GM10248 (cell line): ENCODE results near the gene ITGB3.
"Not testable (repeated sequence)": the region's sequence is repeated elsewhere in the genome, so short reads cannot be mapped to it uniquely, and the experiment has no call there.

Experiments
- CTCF ChIA-PET: fragments of 300-600 bp; sonication (Branson Sonifier 250); formaldehyde crosslinking; extraction: SDS; loops from one replicate; lab custom pipeline; 2021; ENCODE audit warnings: antibody characterized with exemption; lab: Yijun Ruan, JAX
- POLR2A ChIA-PET: fragments of 350-650 bp; sonication (Branson Sonifier 250); formaldehyde crosslinking; extraction: SDS; loops from one replicate; lab custom pipeline; 2020; ENCODE audit warnings: antibody characterized with exemption; lab: Yijun Ruan, JAX
- DNase-seq: peaks from one replicate; pipeline ENCODE4 v3.0.0; 2012; ENCODE audit errors: extremely low spot score
- TF ChIP-seq, protein P1 (sequence below): IDR thresholded peaks from 2 replicates; pipeline ENCODE4 v1.5.1; 2012; ENCODE audit warnings: mild to moderate bottlenecking, low read depth; ENCODE audit errors: extremely low read depth, missing control alignments, control extremely low read depth

The ITGB3 gene

DNA sequence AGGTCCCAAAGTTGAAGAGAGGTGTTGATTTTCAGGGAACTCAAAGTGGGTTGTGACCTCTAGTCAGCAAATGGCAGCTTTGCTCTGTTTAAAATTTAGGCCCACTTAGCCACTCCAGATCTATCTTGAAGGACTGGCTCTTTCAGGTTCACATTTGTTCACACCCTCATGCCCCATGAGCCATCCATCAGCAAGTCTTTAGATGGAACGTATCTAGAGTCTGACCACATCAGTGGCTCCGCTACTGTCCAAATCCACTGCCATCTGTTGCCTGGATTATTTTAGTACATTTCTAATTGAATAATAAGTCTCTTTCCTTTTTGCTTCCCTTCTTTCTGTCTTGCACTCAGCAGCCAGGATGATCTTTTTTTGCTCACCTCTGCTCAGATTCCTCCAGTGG is 10.5 kb downstream of the ITGB3 start:
- DNase-seq, result no peak
- ChIA-PET POLR2A (no interaction called here), CTCF (interaction anchor here (2.6 kb wide), 1 partner anchor 20 kb away, joined by 13 read pairs; no protein-coding TSS in a partner anchor)
- TF ChIP-seq, protein P1, sequence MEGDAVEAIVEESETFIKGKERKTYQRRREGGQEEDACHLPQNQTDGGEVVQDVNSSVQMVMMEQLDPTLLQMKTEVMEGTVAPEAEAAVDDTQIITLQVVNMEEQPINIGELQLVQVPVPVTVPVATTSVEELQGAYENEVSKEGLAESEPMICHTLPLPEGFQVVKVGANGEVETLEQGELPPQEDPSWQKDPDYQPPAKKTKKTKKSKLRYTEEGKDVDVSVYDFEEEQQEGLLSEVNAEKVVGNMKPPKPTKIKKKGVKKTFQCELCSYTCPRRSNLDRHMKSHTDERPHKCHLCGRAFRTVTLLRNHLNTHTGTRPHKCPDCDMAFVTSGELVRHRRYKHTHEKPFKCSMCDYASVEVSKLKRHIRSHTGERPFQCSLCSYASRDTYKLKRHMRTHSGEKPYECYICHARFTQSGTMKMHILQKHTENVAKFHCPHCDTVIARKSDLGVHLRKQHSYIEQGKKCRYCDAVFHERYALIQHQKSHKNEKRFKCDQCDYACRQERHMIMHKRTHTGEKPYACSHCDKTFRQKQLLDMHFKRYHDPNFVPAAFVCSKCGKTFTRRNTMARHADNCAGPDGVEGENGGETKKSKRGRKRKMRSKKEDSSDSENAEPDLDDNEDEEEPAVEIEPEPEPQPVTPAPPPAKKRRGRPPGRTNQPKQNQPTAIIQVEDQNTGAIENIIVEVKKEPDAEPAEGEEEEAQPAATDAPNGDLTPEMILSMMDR, result no peak

DNA sequence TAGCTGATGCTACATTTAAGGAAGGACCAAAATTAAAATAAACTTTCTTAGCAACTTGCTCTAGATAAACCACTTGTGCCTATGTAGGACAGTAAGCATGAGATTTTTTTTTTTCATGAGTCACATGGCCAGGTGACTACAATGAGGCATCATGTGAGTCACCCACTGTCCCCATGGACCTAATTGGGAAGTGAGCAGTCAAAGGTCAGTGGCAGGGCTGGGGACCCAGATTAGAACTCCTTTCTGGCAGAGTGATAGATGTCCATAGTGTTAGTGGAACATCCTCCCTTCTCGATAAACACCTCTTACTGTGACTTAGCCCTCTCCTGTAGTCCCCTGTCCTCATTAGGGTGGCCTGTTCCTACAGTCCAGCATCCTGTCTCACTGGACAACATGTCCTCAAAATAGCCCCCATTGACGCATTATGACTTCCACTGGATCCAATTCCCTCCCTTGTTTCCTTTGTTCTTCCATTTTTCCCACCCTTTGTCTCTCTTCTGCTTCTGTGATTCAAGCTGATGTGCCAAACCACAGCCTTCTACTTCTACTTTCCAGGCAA is 12.4 kb downstream of the ITGB3 start:
- POLR2A ChIA-PET, result no interaction called here
- CTCF ChIA-PET, result no interaction called here
- no peak for DNase-seq
- TF ChIP-seq, protein P1, result no peak

GRCh38 chr17:47266782-47267181 is 13.2 kb downstream of the ITGB3 start:
- CTCF ChIA-PET, result no interaction called here
- no peak for DNase-seq
- TF ChIP-seq, protein P1, result no peak
- POLR2A ChIA-PET, result no interaction called here

GRCh38 chr17:47267354-47267828 is 13.8 kb downstream of the ITGB3 start:
- DNase-seq, result no peak
- TF ChIP-seq, protein P1, result no peak
- CTCF ChIA-PET, result interaction anchor here (3.4 kb wide), 1 partner anchor 12 kb away, joined by 8 read pairs; no protein-coding TSS in a partner anchor
- POLR2A ChIA-PET, result no interaction called here

GRCh38 chr17:47268964-47269363 is 15.3 kb downstream of the ITGB3 start:
- CTCF ChIA-PET, result interaction anchor here (3.4 kb wide), 1 partner anchor 10 kb away, joined by 8 read pairs; no protein-coding TSS in a partner anchor
- POLR2A ChIA-PET, DNase-seq: not testable (repeated sequence)

DNA sequence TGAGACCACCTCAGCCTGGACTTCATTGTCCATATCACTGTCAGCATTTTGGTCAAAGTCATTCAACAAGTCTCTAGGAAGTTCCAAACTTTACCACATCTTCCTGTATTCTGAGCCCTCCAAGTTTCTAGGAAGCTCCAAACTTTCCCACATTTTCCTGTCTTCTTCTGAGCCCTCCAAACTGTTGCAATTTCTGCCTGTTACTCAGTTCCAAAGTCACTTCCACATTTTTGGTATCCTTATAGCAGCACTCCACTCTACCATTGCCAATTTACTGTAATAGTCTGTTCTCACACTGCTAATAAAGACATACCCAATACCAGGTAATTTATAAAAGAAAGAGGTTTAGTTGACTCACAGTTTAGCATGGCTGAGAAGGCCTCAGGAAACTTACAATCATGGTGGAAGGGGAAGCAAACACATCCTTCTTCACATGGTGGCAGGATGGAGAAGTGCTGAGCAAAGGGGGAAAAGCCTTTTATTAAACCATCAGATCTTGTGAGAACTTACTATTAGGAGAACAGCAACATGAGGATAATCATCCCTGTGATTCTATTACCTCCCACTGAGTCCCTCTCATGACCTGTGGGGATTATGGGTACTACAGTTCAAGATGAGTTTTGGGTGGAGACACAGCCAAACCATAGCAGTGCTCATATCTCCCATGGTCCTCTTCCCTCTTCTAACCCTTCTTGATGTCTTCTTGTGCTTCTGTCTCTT is 16.1 kb downstream of the ITGB3 start:
- POLR2A ChIA-PET, DNase-seq: not testable (repeated sequence)
- CTCF ChIA-PET, result interaction anchor here (3.4 kb wide), 1 partner anchor 10 kb away, joined by 8 read pairs; no protein-coding TSS in a partner anchor

DNA sequence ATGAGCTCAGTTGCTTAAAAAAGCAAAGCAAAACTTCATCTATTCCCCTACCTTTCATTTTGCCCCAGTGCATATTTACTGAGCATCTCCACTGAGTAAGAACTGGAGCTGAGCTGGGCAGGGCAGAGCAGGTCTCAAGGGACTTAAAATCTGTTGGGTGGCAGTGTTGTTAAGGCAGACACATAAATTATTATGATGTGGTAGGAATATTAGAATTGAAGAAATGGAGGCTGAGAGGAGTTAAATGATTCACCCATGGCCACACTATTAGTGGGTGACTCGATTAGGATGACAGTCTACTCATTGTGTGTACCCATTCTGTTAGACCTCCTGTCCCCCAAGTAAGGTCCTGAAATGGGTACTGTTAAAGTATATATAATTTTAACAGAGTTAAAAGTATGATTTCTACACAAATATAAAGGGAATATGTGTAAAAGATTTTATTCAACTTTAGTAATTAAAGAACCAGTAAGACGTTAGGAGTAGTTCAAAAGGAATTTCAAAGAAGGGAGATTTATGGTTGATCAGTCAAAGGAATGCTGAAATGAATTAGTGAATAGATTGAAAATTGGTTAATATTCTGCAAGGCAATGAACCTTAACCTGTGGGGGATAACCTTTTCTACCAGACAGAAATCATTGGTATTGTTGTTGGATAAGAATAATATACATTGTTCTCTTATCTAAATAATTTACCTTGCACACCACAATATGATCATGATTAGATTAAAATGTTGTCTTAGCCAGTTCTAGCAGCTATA is 17.5 kb downstream of the ITGB3 start:
- no peak for DNase-seq
- TF ChIP-seq, protein P1, result no peak
- POLR2A ChIA-PET, result no interaction called here
- CTCF ChIA-PET, result interaction anchor here (1.1 to 3.4 kb wide), 2 partner anchors 8 to 14 kb away, joined by 4 to 8 read pairs; no protein-coding TSS in a partner anchor
